Kidney tubule cell (primary cell): ENCODE measurements around the gene FANCC.

Experiments
- DNase-seq: peaks from one replicate; pipeline ENCODE4 v3.0.0-alpha.2; 2018; ENCODE audit warnings: low spot score

FANCC gene

GRCh38 chr9:95189251-95190098 is 128.0 kb downstream of the FANCC start:
- DNase-seq = peak; percentile 30

- no peak for DNase-seq
Observed at GRCh38 chr9:95188459-95188858, 129.1 kb downstream of the FANCC start.

GRCh38 chr9:95185956-95186355 is 131.6 kb downstream of the FANCC start:
- no peak for DNase-seq

DNA sequence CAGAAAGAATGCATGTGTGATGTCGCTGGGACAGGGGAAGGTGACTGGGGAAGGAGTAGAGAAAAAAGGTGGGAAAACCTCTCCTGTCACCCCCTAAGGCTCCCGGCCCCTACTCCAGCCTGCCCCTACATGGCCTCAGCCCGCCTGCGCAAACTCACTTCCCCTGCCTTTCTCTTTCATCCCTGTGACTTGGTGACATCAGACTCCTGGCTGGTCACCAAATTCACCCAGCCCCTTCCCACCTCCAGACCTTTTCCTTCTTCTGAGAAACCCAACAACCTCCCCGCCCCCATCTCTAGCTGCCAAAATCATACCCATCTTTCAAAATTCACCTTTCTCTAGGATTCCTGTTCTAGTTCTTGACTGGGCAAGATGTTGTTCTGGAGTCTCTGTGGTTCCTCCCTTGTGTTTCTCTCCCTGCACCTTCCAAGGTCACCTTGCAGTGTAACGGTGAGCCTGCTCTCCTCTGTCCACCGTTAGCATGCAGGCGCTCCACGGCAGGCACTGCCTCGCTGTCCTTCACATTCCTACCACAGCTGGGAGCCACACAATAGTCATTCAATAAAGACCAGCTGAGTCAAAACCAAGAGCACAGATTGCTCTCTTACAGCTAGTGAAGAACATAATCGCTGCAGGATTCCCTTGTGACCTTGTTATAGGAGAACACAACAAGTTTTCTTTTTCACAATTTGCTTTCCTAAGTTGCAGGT is 134.5 kb downstream of the FANCC start:
- DNase-seq = peak; percentile 16

- DNase-seq = no peak
Observed at GRCh38 chr9:95181835-95182234, 135.7 kb downstream of the FANCC start.

- no peak for DNase-seq
Observed at GRCh38 chr9:95181226-95181818, 136.2 kb downstream of the FANCC start.

GRCh38 chr9:95177617-95178016 is 139.9 kb downstream of the FANCC start:
- DNase-seq = no peak

DNA sequence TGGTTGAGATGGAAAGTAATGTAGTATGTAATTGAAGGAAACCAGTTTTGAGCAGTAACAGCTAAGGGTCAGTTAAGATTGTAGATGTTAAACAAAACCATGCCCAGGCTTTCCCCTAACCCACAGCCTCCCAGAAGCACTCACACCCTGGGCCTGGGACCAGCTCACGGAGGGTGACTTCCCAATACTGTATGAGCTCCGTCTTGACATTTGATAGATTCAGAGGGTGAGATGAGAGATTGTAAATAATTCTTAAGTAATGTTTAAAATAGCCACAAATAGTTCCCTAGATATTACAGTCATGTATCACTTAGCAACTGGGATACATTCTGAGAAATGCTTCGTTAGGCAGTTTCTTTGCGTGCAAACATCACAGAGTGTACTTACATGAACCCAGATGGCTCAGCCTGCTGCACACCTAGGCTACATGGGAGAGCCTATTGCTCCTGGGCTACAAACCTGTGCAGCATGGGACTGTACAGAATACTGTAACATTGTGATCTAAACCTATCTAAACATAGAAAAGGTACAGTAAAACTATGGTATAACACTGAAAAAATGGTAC is 140.7 kb downstream of the FANCC start:
- DNase-seq = no peak

- no peak for DNase-seq
Observed at GRCh38 chr9:95175523-95175922, 142.0 kb downstream of the FANCC start.

DNA sequence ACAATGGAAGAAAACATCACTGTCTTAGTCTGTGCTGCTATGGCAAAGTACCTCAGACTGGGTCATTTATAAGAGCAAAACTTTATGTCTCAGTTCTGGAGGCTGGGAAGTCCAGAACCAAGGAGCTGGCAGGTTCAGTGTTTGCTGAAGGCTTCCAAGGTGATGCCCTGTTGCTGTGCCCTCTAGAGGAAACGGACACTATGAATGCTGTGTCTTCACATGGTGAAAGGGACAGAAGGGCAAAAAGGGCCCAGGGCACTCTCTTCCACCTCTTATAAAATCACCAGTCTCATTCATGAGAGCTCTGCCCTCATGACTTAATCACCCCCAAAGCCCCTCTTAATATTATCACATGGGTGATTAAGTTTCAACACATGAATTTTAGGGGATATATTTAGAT is 143.5 kb downstream of the FANCC start:
- no peak for DNase-seq

DNA sequence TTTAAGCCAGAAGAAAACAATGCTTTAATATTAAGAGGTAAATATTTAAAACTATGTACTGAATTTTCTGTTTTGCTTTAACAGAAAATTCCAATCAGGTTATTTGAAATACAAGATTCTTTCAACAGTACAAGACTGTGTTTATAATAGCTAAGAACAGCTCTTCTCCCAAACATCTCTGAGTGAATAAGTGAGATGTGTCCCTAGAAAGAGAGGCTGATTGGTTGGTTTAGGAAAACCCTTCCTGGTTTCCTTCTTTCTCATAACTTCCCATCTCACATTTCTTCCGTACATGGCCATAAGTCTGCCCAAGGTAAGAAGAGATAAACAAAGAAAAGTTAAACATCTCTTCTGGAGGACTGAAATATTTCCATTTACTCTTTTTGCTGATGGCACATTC is 145.9 kb downstream of the FANCC start:
- DNase-seq = no peak

GRCh38 chr9:95171001-95171400 is 146.5 kb downstream of the FANCC start:
- peak; percentile 40 for DNase-seq

GRCh38 chr9:95167998-95168397 is 149.5 kb downstream of the FANCC start:
- peak; percentile 79 for DNase-seq

DNA sequence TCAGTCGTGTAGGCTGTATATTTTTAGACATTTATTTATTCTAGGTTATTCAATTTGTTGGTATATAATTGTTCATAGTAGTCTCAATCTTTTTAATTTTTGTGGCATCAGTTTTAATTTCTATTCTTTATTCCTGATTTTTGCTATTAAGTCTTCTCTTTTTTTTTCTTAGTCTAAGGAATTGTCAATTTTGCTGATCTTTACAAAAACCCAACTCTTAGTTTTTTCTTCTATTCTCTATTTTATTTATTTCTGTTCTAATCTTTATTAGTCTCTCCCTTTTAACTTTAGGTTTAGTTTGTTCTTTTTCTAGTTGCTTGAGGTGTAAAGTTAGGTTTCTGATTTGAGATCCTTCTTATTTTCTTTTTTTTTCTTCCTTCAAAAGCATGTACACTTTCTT is 152.5 kb downstream of the FANCC start:
- DNase-seq = no peak

GRCh38 chr9:95157481-95158151 is 159.9 kb downstream of the FANCC start:
- no peak for DNase-seq

DNA sequence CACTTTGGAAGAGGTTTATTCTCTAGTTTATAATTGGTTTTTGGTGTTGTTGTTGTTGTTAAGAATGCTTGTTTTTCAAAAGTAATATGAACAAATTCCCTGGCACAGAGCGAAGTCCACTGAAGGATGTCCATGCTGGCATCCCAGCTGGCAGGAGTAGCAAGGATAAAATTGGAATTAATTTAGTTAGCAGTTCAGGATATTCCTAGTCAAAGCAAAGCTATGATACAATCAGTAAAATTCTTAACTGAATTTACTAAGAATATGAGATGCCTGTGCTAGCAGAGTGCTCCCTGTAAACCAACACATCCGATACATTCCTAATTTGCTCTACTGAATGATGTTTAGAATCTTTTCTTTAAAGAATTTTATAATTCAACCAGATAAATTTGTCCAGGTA is 161.4 kb downstream of the FANCC start:
- DNase-seq = no peak

GRCh38 chr9:95155220-95155619 is 162.3 kb downstream of the FANCC start:
- no peak for DNase-seq

DNA sequence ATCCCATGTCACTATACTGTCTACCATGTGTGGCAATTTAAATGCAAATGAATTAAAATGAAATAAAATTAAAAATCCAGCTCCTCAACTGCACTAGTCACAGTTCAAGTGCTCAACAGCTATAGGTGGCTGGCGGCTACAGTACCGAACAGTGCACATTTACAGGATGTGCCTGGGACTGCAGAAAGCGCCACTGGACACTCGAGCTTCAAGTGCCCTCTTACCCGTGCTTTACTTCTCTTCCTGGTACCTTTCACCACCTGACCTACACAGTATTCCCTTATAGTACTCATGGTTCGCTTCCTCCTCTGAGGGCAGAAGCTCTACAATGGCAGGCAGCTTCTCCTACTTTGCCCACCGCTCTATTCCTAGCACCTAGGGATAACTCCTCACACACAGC is 166.6 kb downstream of the FANCC start:
- DNase-seq = no peak

DNA sequence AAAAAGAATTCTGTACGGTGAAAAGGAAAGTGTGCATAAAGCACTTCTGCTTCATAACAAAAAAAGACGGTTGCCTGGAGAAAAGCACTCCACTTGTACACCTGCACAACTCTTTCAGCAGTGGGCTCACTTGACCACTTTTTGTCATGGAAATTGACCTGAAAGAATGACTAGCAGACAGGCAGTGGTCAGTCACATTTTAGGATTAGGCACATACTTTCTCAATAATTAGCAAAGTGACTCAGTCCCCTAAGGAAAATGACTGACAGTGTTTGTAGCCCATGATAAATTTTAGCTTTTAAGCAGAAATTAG is 169.3 kb downstream of the FANCC start:
- DNase-seq = no peak

DNA sequence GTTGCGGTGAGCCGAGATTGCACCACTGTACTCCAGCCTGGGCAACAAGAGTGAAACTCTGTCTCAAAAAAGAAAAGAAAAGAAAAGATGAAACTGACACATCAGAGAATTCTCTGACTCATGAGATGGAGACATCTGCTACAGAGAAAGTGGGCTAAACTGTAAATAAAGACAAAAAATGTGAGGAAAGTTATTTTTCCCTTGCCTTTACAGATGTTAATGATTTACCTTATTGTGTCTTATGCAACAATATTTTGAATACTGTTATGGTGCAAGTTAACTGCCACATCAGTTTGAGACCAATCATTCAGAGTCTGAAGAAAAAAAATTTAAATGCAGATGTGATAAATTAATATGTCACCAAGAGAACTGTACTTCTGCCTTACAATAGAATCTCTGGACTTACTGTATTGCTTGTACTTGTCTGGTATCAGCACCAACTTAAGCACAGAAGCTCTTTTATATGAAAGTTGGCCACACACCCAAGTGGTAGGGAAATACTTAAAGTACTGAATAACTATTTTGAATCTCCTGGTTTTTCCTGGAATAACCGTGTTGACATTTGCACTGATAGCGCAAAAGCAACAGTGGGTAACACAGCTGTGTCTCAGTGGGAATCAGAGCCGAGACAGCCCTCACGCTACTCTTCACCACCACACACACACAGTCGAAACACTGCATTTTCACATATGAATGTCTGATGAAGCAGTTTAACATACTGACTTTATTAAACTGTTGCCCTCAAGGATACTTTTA is 169.9 kb downstream of the FANCC start:
- no peak for DNase-seq
